ENCODE results near the gene KCNN3.

Gene KCNN3

GRCh38 chr1:154779551-154780189 is 90.4 kb downstream of the KCNN3 start:
- H3K27ac ChIP-seq (ENCODE audit: low read length), result no peak overlapping the region
- no peaks in the 10 kb centered on the region for H3K27me3 ChIP-seq (ENCODE audit: control insufficient read depth, insufficient read depth, low read length)
- H3K36me3 ChIP-seq (ENCODE audit: control insufficient read depth, low read depth, low read length), result no peaks in the 10 kb centered on the region

GRCh38 chr1:154778944-154779343 is 91.1 kb downstream of the KCNN3 start:
- Histone ChIP-seq H3K9ac (ENCODE audit: low read length) (no peak overlapping the region), H3K4me3 (ENCODE audit: low read length) (no peak overlapping the region), H3K9me3 (ENCODE audit: control insufficient read depth, low read depth, low read length) (no peaks in the 10 kb centered on the region), H3K27ac (ENCODE audit: low read length) (no peak overlapping the region), H3K27me3 (ENCODE audit: control insufficient read depth, insufficient read depth, low read length) (no peaks in the 10 kb centered on the region), H3K36me3 (ENCODE audit: control insufficient read depth, low read depth, low read length) (no peaks in the 10 kb centered on the region), H3K4me1 (ENCODE audit: control insufficient read depth, low read depth, low read length) (no peaks in the 10 kb centered on the region)

More at GRCh38 chr1:154779551-154780189, 90.4 kb downstream of the KCNN3 start:
- no peak overlapping the region for H3K9ac ChIP-seq (ENCODE audit: low read length)
- no peaks in the 10 kb centered on the region for H3K9me3 ChIP-seq (ENCODE audit: control insufficient read depth, low read depth, low read length)
- no peaks in the 10 kb centered on the region for H3K4me1 ChIP-seq (ENCODE audit: control insufficient read depth, low read depth, low read length)
- no peak overlapping the region for H3K4me3 ChIP-seq (ENCODE audit: low read length)

GRCh38 chr1:154778275-154778674 is 91.8 kb downstream of the KCNN3 start:
- H3K27ac ChIP-seq (ENCODE audit: low read length), result no peak overlapping the region
- no peak overlapping the region for H3K4me3 ChIP-seq (ENCODE audit: low read length)
- H3K9ac ChIP-seq (ENCODE audit: low read length), result no peak overlapping the region
- no peaks in the 10 kb centered on the region for H3K27me3 ChIP-seq (ENCODE audit: control insufficient read depth, insufficient read depth, low read length)
- no peaks in the 10 kb centered on the region for H3K36me3 ChIP-seq (ENCODE audit: control insufficient read depth, low read depth, low read length)
- peaks cover 1% of the 10 kb centered on the region for H3K4me1 ChIP-seq (ENCODE audit: control insufficient read depth, low read depth, low read length)
- H3K9me3 ChIP-seq (ENCODE audit: control insufficient read depth, low read depth, low read length), result no peaks in the 10 kb centered on the region

GRCh38 chr1:154777781-154778180 is 92.3 kb downstream of the KCNN3 start:
- no peaks in the 10 kb centered on the region for H3K27me3 ChIP-seq (ENCODE audit: control insufficient read depth, insufficient read depth, low read length)

GRCh38 chr1:154777154-154777553 is 92.9 kb downstream of the KCNN3 start:
- Histone ChIP-seq H3K36me3 (ENCODE audit: control insufficient read depth, low read depth, low read length) (no peaks in the 10 kb centered on the region), H3K27ac (ENCODE audit: low read length) (no peak overlapping the region), H3K4me3 (ENCODE audit: low read length) (no peak overlapping the region), H3K27me3 (ENCODE audit: control insufficient read depth, insufficient read depth, low read length) (no peaks in the 10 kb centered on the region), H3K4me1 (ENCODE audit: control insufficient read depth, low read depth, low read length) (peaks cover 12% of the 10 kb centered on the region), H3K9ac (ENCODE audit: low read length) (no peak overlapping the region), H3K9me3 (ENCODE audit: control insufficient read depth, low read depth, low read length) (no peaks in the 10 kb centered on the region)

More at GRCh38 chr1:154777781-154778180, 92.3 kb downstream of the KCNN3 start:
- Histone ChIP-seq H3K36me3 (ENCODE audit: control insufficient read depth, low read depth, low read length) (no peaks in the 10 kb centered on the region), H3K4me3 (ENCODE audit: low read length) (no peak overlapping the region), H3K27ac (ENCODE audit: low read length) (no peak overlapping the region), H3K9ac (ENCODE audit: low read length) (no peak overlapping the region), H3K9me3 (ENCODE audit: control insufficient read depth, low read depth, low read length) (no peaks in the 10 kb centered on the region), H3K4me1 (ENCODE audit: control insufficient read depth, low read depth, low read length) (peaks cover 6% of the 10 kb centered on the region)

GRCh38 chr1:154775621-154776605 is 94.2 kb downstream of the KCNN3 start:
- Histone ChIP-seq H3K9ac (ENCODE audit: low read length) (no peak overlapping the region), H3K27me3 (ENCODE audit: control insufficient read depth, insufficient read depth, low read length) (no peaks in the 10 kb centered on the region), H3K27ac (ENCODE audit: low read length) (no peak overlapping the region), H3K4me3 (ENCODE audit: low read length) (no peak overlapping the region), H3K36me3 (ENCODE audit: control insufficient read depth, low read depth, low read length) (no peaks in the 10 kb centered on the region), H3K9me3 (ENCODE audit: control insufficient read depth, low read depth, low read length) (no peaks in the 10 kb centered on the region), H3K4me1 (ENCODE audit: control insufficient read depth, low read depth, low read length) (peaks cover 21% of the 10 kb centered on the region)

- H3K27ac ChIP-seq (ENCODE audit: low read length), result no peak overlapping the region
- no peaks in the 10 kb centered on the region for H3K36me3 ChIP-seq (ENCODE audit: control insufficient read depth, low read depth, low read length)
- H3K27me3 ChIP-seq (ENCODE audit: control insufficient read depth, insufficient read depth, low read length), result no peaks in the 10 kb centered on the region
- H3K9ac ChIP-seq (ENCODE audit: low read length), result no peak overlapping the region
- H3K9me3 ChIP-seq (ENCODE audit: control insufficient read depth, low read depth, low read length), result no peaks in the 10 kb centered on the region
- peaks cover 21% of the 10 kb centered on the region for H3K4me1 ChIP-seq (ENCODE audit: control insufficient read depth, low read depth, low read length)
- H3K4me3 ChIP-seq (ENCODE audit: low read length), result no peak overlapping the region
These were observed 95.8 kb downstream of the KCNN3 start for GRCh38 chr1:154774175-154774855.

GRCh38 chr1:154773551-154773950 is 96.5 kb downstream of the KCNN3 start:
- H3K9me3 ChIP-seq (ENCODE audit: control insufficient read depth, low read depth, low read length), result no peaks in the 10 kb centered on the region
- H3K27me3 ChIP-seq (ENCODE audit: control insufficient read depth, insufficient read depth, low read length), result no peaks in the 10 kb centered on the region
- H3K4me3 ChIP-seq (ENCODE audit: low read length), result no peak overlapping the region
- no peak overlapping the region for H3K9ac ChIP-seq (ENCODE audit: low read length)
- H3K27ac ChIP-seq (ENCODE audit: low read length), result no peak overlapping the region
- H3K4me1 ChIP-seq (ENCODE audit: control insufficient read depth, low read depth, low read length), result peaks cover 21% of the 10 kb centered on the region
- no peaks in the 10 kb centered on the region for H3K36me3 ChIP-seq (ENCODE audit: control insufficient read depth, low read depth, low read length)

GRCh38 chr1:154772606-154773506 is 97.2 kb downstream of the KCNN3 start:
- no peak overlapping the region for H3K4me3 ChIP-seq (ENCODE audit: low read length)
- H3K4me1 ChIP-seq (ENCODE audit: control insufficient read depth, low read depth, low read length), result peaks cover 21% of the 10 kb centered on the region
- H3K36me3 ChIP-seq (ENCODE audit: control insufficient read depth, low read depth, low read length), result no peaks in the 10 kb centered on the region
- no peaks in the 10 kb centered on the region for H3K9me3 ChIP-seq (ENCODE audit: control insufficient read depth, low read depth, low read length)
- no peaks in the 10 kb centered on the region for H3K27me3 ChIP-seq (ENCODE audit: control insufficient read depth, insufficient read depth, low read length)
- no peak overlapping the region for H3K9ac ChIP-seq (ENCODE audit: low read length)
- no peak overlapping the region for H3K27ac ChIP-seq (ENCODE audit: low read length)

- no peaks in the 10 kb centered on the region for H3K36me3 ChIP-seq (ENCODE audit: control insufficient read depth, low read depth, low read length)
- no peak overlapping the region for H3K9ac ChIP-seq (ENCODE audit: low read length)
- H3K4me1 ChIP-seq (ENCODE audit: control insufficient read depth, low read depth, low read length), result peaks cover 21% of the 10 kb centered on the region
- H3K27ac ChIP-seq (ENCODE audit: low read length), result no peak overlapping the region
- H3K9me3 ChIP-seq (ENCODE audit: control insufficient read depth, low read depth, low read length), result no peaks in the 10 kb centered on the region
- H3K4me3 ChIP-seq (ENCODE audit: low read length), result no peak overlapping the region
- H3K27me3 ChIP-seq (ENCODE audit: control insufficient read depth, insufficient read depth, low read length), result no peaks in the 10 kb centered on the region
These were observed 98.0 kb downstream of the KCNN3 start for GRCh38 chr1:154772056-154772455.
